Kidney capillary endothelial cell (primary cell): Measurements from ENCODE around the gene GPHB5.
A peak's percentile ranks its signal among the peaks of the same experiment; 100 is the strongest.
"Not testable (repeated sequence)": the region's sequence is repeated elsewhere in the genome, so short reads cannot be mapped to it uniquely, and the experiment has no call there.

Source experiments
- DNase-seq: peaks from one replicate; pipeline ENCODE4 v3.0.0-alpha.2; 2018; ENCODE audit warnings: low spot score

GPHB5 gene

GRCh38 chr14:63295231-63295685, 23.5 kb downstream of the GPHB5 start:
- DNase-seq: no peak

DNA sequence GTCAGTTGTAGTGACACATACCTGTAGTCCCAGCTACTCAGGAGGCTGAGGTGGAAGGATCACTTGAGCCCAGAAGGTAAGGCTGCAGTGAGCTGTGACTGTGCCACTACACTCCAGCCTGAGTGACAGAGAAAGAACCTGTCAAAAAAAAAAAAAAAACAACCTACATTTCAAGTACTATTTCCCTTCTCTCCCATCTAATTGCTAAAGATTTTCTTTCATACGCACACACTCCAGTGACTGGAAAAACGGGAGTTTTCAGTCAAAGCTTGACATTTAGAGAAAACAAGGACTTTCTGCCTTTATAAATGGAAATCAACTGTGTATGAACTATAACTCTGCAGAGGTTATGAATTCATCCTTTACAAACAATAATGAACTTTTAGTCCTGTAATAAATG, 25.9 kb downstream of the GPHB5 start:
- DNase-seq: no peak

- DNase-seq: no peak
These were observed 27.8 kb downstream of the GPHB5 start for GRCh38 chr14:63290741-63291430.

GRCh38 chr14:63288853-63289252, 29.9 kb downstream of the GPHB5 start:
- DNase-seq: no peak

- no peak for DNase-seq
These were observed 30.9 kb downstream of the GPHB5 start for GRCh38 chr14:63287666-63288483.

- DNase-seq: no peak
These were observed 32.7 kb downstream of the GPHB5 start for GRCh38 chr14:63286071-63286470.

DNA sequence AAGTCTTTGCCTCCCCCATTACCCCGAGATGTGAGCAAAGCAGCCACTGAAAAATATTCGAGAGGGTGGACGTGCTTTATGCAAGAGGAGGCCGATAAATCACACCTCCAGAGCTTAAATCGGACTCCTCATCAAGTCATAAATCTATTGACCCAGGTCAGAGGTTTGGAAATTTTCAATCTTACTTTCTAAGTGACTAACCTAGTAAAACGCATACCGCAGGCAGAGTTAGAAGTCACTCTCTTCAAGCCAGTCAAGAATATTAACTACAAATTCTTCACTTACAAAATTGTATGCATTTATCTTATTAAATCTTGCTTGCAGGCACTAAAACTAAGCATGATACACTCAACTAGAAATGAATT, 34.9 kb downstream of the GPHB5 start:
- DNase-seq: no peak

GRCh38 chr14:63282997-63283883, 35.5 kb downstream of the GPHB5 start:
- no peak for DNase-seq

GRCh38 chr14:63279933-63280332, 38.8 kb downstream of the GPHB5 start:
- not testable (repeated sequence) for DNase-seq

GRCh38 chr14:63277591-63278183, 41.0 kb downstream of the GPHB5 start:
- DNase-seq: no peak

GRCh38 chr14:63276492-63277342, 42.0 kb downstream of the GPHB5 start:
- DNase-seq: peak; percentile 57

- DNase-seq: no peak
These were observed 42.7 kb downstream of the GPHB5 start for GRCh38 chr14:63276016-63276415.

GRCh38 chr14:63275611-63276010, 43.1 kb downstream of the GPHB5 start:
- no peak for DNase-seq

GRCh38 chr14:63273717-63274655, 44.7 kb downstream of the GPHB5 start:
- DNase-seq: no peak

GRCh38 chr14:63273129-63273528, 45.6 kb downstream of the GPHB5 start:
- DNase-seq: no peak

GRCh38 chr14:63269561-63270225, 49.0 kb downstream of the GPHB5 start:
- no peak for DNase-seq

GRCh38 chr14:63268771-63269170, 50.0 kb downstream of the GPHB5 start:
- no peak for DNase-seq

- DNase-seq: no peak
These were observed 51.6 kb downstream of the GPHB5 start for GRCh38 chr14:63267171-63267570.

- DNase-seq: no peak
These were observed 52.6 kb downstream of the GPHB5 start for GRCh38 chr14:63266106-63266505.
